CD14-positive monocyte (primary cell): ENCODE results near the gene PTBP2. TPM values are rescaled to one million over a fixed set of nuclear protein-coding genes. Genes with fewer than 3 reads are reported as not detected.

Experiments
- DNase-seq, 3 donors: peaks; one replicate each; pipeline ENCODE4 v3.0.0-alpha.2; 2011 to 2022
- H2AFZ ChIP-seq: 2 replicates; pipeline ENCODE4 v1.6.0; 2012; ENCODE audit warnings: mild to moderate bottlenecking, low read depth, low read length, inconsistent platforms; ENCODE audit not compliant: insufficient read depth, poor library complexity, severe bottlenecking
- H3K27ac ChIP-seq, 2 donors: 1 replicate in 1 of 2; 2 replicates in 1 of 2; pipeline ENCODE4 v1.5.1; 2012 to 2013; ENCODE audit warnings: low read length in 2 of 2, control low read depth in 1 of 2, inconsistent platforms in 1 of 2, low read depth in 1 of 2, mild to moderate bottlenecking in 1 of 2
- H3K27me3 ChIP-seq, 2 donors: one replicate each; pipeline versions ENCODE4 v1.6.0 to v1.6.1; 2011 to 2013; ENCODE audit warnings: low read length in 2 of 2; ENCODE audit not compliant: control insufficient read depth in 2 of 2, insufficient read depth in 2 of 2
- H3K36me3 ChIP-seq, 2 donors: replicated peaks in 1 of 2; 1 replicate in 1 of 2; 2 replicates in 1 of 2; pipeline versions ENCODE4 v1.5.1 to v1.6.1; 2012 to 2013; ENCODE audit warnings: low read length in 2 of 2, control low read depth in 1 of 2, inconsistent platforms in 1 of 2, mild to moderate bottlenecking in 1 of 2; ENCODE audit not compliant: insufficient read depth in 2 of 2, control insufficient read depth in 1 of 2
- H3K4me1 ChIP-seq, 2 donors: 1 replicate in 1 of 2; 2 replicates in 1 of 2; pipeline versions ENCODE4 v1.5.1 to v1.6.1; 2012 to 2013; ENCODE audit warnings: low read length in 2 of 2, control low read depth in 1 of 2, inconsistent platforms in 1 of 2, mild to moderate bottlenecking in 1 of 2, moderate library complexity in 1 of 2; ENCODE audit not compliant: insufficient read depth in 2 of 2, control insufficient read depth in 1 of 2
- H3K4me2 ChIP-seq: replicated peaks from 2 replicates; pipeline ENCODE3; 2012; ENCODE audit warnings: low read length, moderate library complexity, mild to moderate bottlenecking; ENCODE audit not compliant: poor library complexity, severe bottlenecking; ENCODE audit errors: extremely low read depth
- H3K4me3 ChIP-seq, 3 experiments: fragments of 200-600 bp in 1 of 3; sonication (generic) in 1 of 3; replicated peaks in 1 of 3; 1 replicate in 2 of 3; 2 replicates in 1 of 3; pipeline ENCODE4 v1.5.1; 2011 to 2013; ENCODE audit warnings: low read length in 3 of 3, mild to moderate bottlenecking in 3 of 3, control low read depth in 2 of 3, low read depth in 2 of 3, inconsistent platforms in 1 of 3, moderate library complexity in 1 of 3
- H3K79me2 ChIP-seq: 2 replicates; pipeline ENCODE4 v1.6.0; 2012; ENCODE audit warnings: mild to moderate bottlenecking, control low read depth, inconsistent platforms, low read length, moderate library complexity; ENCODE audit not compliant: insufficient read depth
- H3K9ac ChIP-seq: 2 replicates; pipeline ENCODE4 v1.6.0; 2017; ENCODE audit warnings: low read length, mild to moderate bottlenecking; ENCODE audit not compliant: insufficient read depth, poor library complexity, severe bottlenecking
- H3K9me3 ChIP-seq, 2 donors: replicated peaks in 1 of 2; 1 replicate in 1 of 2; 2 replicates in 1 of 2; pipeline versions ENCODE4 v1.5.1 to v1.6.1; 2012 to 2013; ENCODE audit warnings: low read length in 2 of 2, control low read depth in 1 of 2; ENCODE audit not compliant: control insufficient read depth in 1 of 2, insufficient read depth in 1 of 2
- H4K20me1 ChIP-seq: 2 replicates; pipeline ENCODE4 v1.6.0; 2012; ENCODE audit warnings: mild to moderate bottlenecking, low read length, control low read depth, moderate library complexity; ENCODE audit not compliant: insufficient read depth
- H3K27ac Mint-ChIP-seq, 7 donors: one replicate each; pipeline ENCODE4 v1.8.0; 2020; ENCODE audit warnings: mild to moderate bottlenecking in 7 of 7, mixed read lengths in 7 of 7, moderate library complexity in 6 of 7, inconsistent platforms in 2 of 7
- H3K27me3 Mint-ChIP-seq, 3 donors: one replicate each; pipeline ENCODE4 v1.8.0; 2021 to 2022; ENCODE audit warnings: low read depth in 3 of 3, mild to moderate bottlenecking in 3 of 3, mixed read lengths in 3 of 3, moderate library complexity in 3 of 3, inconsistent platforms in 1 of 3
- H3K36me3 Mint-ChIP-seq, 2 donors: one replicate each; pipeline ENCODE4 v1.8.0; 2020; ENCODE audit warnings: mixed read lengths in 2 of 2, inconsistent platforms in 1 of 2, mild to moderate bottlenecking in 1 of 2
- H3K4me1 Mint-ChIP-seq: one replicate; pipeline ENCODE4 v1.8.0; 2020; ENCODE audit warnings: mild to moderate bottlenecking, mixed read lengths
- H3K4me3 Mint-ChIP-seq, 2 donors: one replicate each; pipeline ENCODE4 v1.8.0; 2020; ENCODE audit warnings: mild to moderate bottlenecking in 2 of 2, mixed read lengths in 2 of 2, moderate library complexity in 1 of 2
- H3K9me3 Mint-ChIP-seq, 7 donors: one replicate each; pipeline ENCODE4 v1.8.0; 2020 to 2022; ENCODE audit warnings: mixed read lengths in 7 of 7, mild to moderate bottlenecking in 6 of 7, moderate library complexity in 6 of 7, inconsistent platforms in 2 of 7
- WGBS: methylation state at CpG from one replicate; pipeline ENCODE4 v1.1.5; 2013; ENCODE audit warnings: missing lambda C conversion rate; ENCODE audit not compliant: insufficient coverage; 5-methylcytosine and 5-hydroxymethylcytosine counted together
- intact Hi-C, 2 donors: fragments of 100-400 bp; cut with micrococcal nuclease; formaldehyde crosslinking; loops; one replicate each; pipeline versions ENCODE4 v1.15.0 to v1.15.1; 2023
- polyA plus RNA-seq, 3 donors: library from polyadenylated mRNA; depleted of rRNA in 1 of 3; unstranded in 2 of 3; stranded (reverse) in 1 of 3; fragments of 300-500 nt in 2 of 3; fragments of >200 nt in 1 of 3; fragmentation: Illumina TruSeq in 2 of 3; gene quantifications; 1 replicate in 2 of 3; 2 replicates in 1 of 3; pipeline ENCODE4 v1.2.3, GENCODE V29; 2012 to 2021
- TF ChIP-seq, protein P1 (sequence below): fragments of 200-600 bp; IDR thresholded peaks from one replicate; pipeline ENCODE4 v1.8.0; 2022; ENCODE audit warnings: antibody characterized with exemption, mild to moderate bottlenecking

Gene PTBP2
- polyA plus RNA-seq, 3 donors: 0.52 to 18.2 (median 1.2) TPM

DNA sequence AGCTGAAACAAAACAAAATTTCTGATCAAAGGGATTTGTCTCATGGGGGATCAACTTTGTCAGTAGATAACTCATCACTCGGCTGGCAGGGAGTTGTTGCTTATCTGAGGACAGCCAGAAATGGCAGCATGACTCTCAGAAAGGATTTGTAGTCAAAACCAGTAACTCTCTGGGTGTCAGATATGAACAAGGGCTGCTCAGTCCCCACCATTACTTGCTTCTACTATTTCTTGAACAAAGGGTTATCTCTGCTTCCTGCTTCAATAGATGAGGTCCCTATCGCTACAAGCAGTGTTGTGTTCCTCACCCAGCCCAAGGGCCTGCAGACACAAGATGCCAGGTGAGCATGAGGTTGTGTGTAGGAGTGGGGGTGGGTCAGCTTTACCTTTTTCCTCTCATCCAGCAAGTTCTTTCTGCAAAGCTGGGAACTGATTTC, 116.2 kb downstream of the PTBP2 start:
- intact Hi-C loops: no loop called here
- no peaks in the 10 kb centered on the region for H3K4me1 ChIP-seq
- H3K9me3 Mint-ChIP-seq: no peaks in the 10 kb centered on the region
- no peaks in the 10 kb centered on the region for H3K36me3 Mint-ChIP-seq
- no peak overlapping the region for H2AFZ ChIP-seq
- H3K36me3 ChIP-seq: no peaks in the 10 kb centered on the region
- no peak overlapping the region for H3K27ac ChIP-seq
- H3K9me3 ChIP-seq: no peaks in the 10 kb centered on the region
- no peak overlapping the region for H3K27ac Mint-ChIP-seq
- no peak overlapping the region for H3K9ac ChIP-seq
- TF ChIP-seq, protein P1, sequence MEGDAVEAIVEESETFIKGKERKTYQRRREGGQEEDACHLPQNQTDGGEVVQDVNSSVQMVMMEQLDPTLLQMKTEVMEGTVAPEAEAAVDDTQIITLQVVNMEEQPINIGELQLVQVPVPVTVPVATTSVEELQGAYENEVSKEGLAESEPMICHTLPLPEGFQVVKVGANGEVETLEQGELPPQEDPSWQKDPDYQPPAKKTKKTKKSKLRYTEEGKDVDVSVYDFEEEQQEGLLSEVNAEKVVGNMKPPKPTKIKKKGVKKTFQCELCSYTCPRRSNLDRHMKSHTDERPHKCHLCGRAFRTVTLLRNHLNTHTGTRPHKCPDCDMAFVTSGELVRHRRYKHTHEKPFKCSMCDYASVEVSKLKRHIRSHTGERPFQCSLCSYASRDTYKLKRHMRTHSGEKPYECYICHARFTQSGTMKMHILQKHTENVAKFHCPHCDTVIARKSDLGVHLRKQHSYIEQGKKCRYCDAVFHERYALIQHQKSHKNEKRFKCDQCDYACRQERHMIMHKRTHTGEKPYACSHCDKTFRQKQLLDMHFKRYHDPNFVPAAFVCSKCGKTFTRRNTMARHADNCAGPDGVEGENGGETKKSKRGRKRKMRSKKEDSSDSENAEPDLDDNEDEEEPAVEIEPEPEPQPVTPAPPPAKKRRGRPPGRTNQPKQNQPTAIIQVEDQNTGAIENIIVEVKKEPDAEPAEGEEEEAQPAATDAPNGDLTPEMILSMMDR: no peak
- no peak for DNase-seq
- no peaks in the 10 kb centered on the region for H4K20me1 ChIP-seq
- H3K27me3 ChIP-seq: no peaks in the 10 kb centered on the region
- WGBS: no CpG with 5 or more reads among the region's 2 CpGs
- no peak overlapping the region for H3K4me2 ChIP-seq
- H3K27me3 Mint-ChIP-seq: peaks cover 0 to 3% (median 3%) of the 10 kb centered on the region in 3 donors
- no peak overlapping the region for H3K4me3 Mint-ChIP-seq
- H3K79me2 ChIP-seq: no peaks in the 10 kb centered on the region
- no peak overlapping the region for H3K4me3 ChIP-seq
- H3K4me1 Mint-ChIP-seq: peaks cover 3% of the 10 kb centered on the region

DNA sequence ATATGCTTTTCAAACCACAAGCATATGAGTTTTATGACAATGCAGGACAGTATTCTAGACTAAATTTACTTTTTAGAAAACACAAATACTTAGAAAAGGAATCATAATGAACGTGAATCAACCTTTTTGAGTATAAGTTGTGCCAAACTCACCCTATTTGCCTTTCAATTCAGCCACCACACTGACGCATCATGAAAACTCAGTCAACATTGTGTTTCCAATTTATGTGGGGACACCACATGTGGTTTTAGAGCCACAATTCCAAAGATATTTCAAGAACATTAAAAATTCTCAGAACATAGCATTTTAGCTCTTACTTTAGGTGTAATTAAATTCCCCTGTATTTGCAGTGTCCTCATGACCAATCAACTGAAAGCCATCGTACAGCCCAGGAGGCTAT, 118.8 kb downstream of the PTBP2 start:
- no peak overlapping the region for H3K9ac ChIP-seq
- no peaks in the 10 kb centered on the region for H3K36me3 Mint-ChIP-seq
- intact Hi-C loops: loop anchor here (5.0 to 10.0 kb wide), 2 partner anchors 603 to 606 kb away; no protein-coding TSS in a partner anchor
- DNase-seq: no peak
- no peaks in the 10 kb centered on the region for H3K27me3 ChIP-seq
- no peaks in the 10 kb centered on the region for H3K4me1 ChIP-seq
- WGBS: 100% methylated on average over 1 of the region's 3 CpGs
- H3K27ac Mint-ChIP-seq: no peak overlapping the region
- no peak overlapping the region for H2AFZ ChIP-seq
- no peak overlapping the region for H3K27ac ChIP-seq
- peaks cover 7% of the 10 kb centered on the region for H3K4me1 Mint-ChIP-seq
- H3K27me3 Mint-ChIP-seq: peaks cover 0 to 5% (median 3%) of the 10 kb centered on the region in 3 donors
- no peaks in the 10 kb centered on the region for H3K36me3 ChIP-seq
- H4K20me1 ChIP-seq: no peaks in the 10 kb centered on the region
- H3K79me2 ChIP-seq: no peaks in the 10 kb centered on the region
- no peak overlapping the region for H3K4me3 Mint-ChIP-seq
- TF ChIP-seq, protein P1: no peak
- H3K4me3 ChIP-seq: no peak overlapping the region
- no peaks in the 10 kb centered on the region for H3K9me3 ChIP-seq
- H3K9me3 Mint-ChIP-seq: no peaks in the 10 kb centered on the region
- H3K4me2 ChIP-seq: no peak overlapping the region
